ENCODE measurements around the gene MITF.

MITF gene

GRCh38 chr3:69729147-69729919 lies 9.9 kb upstream of the MITF start:
- Histone ChIP-seq H3K27me3 (ENCODE audit: insufficient read depth, low read length) (no peaks in the 10 kb centered on the region), H2AFZ (ENCODE audit: low read length) (no peak overlapping the region), H3K27ac (ENCODE audit: low read depth, low read length, poor library complexity, severe bottlenecking) (no peak overlapping the region), H3K4me2 (ENCODE audit: low read length) (no peak overlapping the region), H3K9ac (ENCODE audit: low read length) (no peak overlapping the region), H3K79me2 (ENCODE audit: insufficient read depth, low read length) (no peaks in the 10 kb centered on the region), H3K36me3 (ENCODE audit: insufficient read depth, low read length) (no peaks in the 10 kb centered on the region), H4K20me1 (ENCODE audit: insufficient read depth, low read length) (no peaks in the 10 kb centered on the region), H3F3A (ENCODE audit: insufficient read depth, low read length) (no peaks in the 10 kb centered on the region), H3K4me1 (ENCODE audit: insufficient read depth, low read length, severe bottlenecking) (no peaks in the 10 kb centered on the region), H3K4me3 (ENCODE audit: low read depth, low read length, poor library complexity, severe bottlenecking) (no peak overlapping the region), H3K9me3 (ENCODE audit: low read length) (no peaks in the 10 kb centered on the region), H3K9me2 (ENCODE audit: low read depth, low read length) (no peaks in the 10 kb centered on the region)
- TF ChIP-seq CTCF (IDR thresholded peaks at IDR 0.05; ENCODE audit: low read length): no peak
- no peak for TF ChIP-seq EZH2 (IDR thresholded peaks at IDR 0.05; ENCODE audit: borderline replicate concordance, low read length)

GRCh38 chr3:69731080-69731479 lies 8.2 kb upstream of the MITF start:
- H3K9ac ChIP-seq (ENCODE audit: low read length): no peak overlapping the region
- no peak overlapping the region for H3K27ac ChIP-seq (ENCODE audit: low read depth, low read length, poor library complexity, severe bottlenecking)
- TF ChIP-seq CTCF (IDR thresholded peaks at IDR 0.05; ENCODE audit: low read length): no peak
- no peak for TF ChIP-seq EZH2 (IDR thresholded peaks at IDR 0.05; ENCODE audit: borderline replicate concordance, low read length)
- no peaks in the 10 kb centered on the region for H3K9me3 ChIP-seq (ENCODE audit: low read length)
- no peak overlapping the region for H2AFZ ChIP-seq (ENCODE audit: low read length)
- no peaks in the 10 kb centered on the region for H3K4me1 ChIP-seq (ENCODE audit: insufficient read depth, low read length, severe bottlenecking)
- no peaks in the 10 kb centered on the region for H3K9me2 ChIP-seq (ENCODE audit: low read depth, low read length)
- no peaks in the 10 kb centered on the region for H4K20me1 ChIP-seq (ENCODE audit: insufficient read depth, low read length)
- no peak overlapping the region for H3K4me2 ChIP-seq (ENCODE audit: low read length)
- H3K36me3 ChIP-seq (ENCODE audit: insufficient read depth, low read length): no peaks in the 10 kb centered on the region
- no peak overlapping the region for H3K4me3 ChIP-seq (ENCODE audit: low read depth, low read length, poor library complexity, severe bottlenecking)
- no peaks in the 10 kb centered on the region for H3K79me2 ChIP-seq (ENCODE audit: insufficient read depth, low read length)
- H3F3A ChIP-seq (ENCODE audit: insufficient read depth, low read length): no peaks in the 10 kb centered on the region
- H3K27me3 ChIP-seq (ENCODE audit: insufficient read depth, low read length): no peaks in the 10 kb centered on the region

- H3K79me2 ChIP-seq (ENCODE audit: insufficient read depth, low read length): no peaks in the 10 kb centered on the region
- no peaks in the 10 kb centered on the region; the same call in 1 of the 2 replicates for H3K27me3 ChIP-seq (ENCODE audit: insufficient read depth, low read length)
Measured at GRCh38 chr3:69735893-69736292, 3.4 kb upstream of the MITF start.

More at GRCh38 chr3:69735893-69736292, 3.4 kb upstream of the MITF start:
- no peak overlapping the region for H3K4me2 ChIP-seq (ENCODE audit: low read length)
- H4K20me1 ChIP-seq (ENCODE audit: insufficient read depth, low read length): no peaks in the 10 kb centered on the region
- no peaks in the 10 kb centered on the region for H3K9me3 ChIP-seq (ENCODE audit: low read length)
- TF ChIP-seq EZH2 (IDR thresholded peaks at IDR 0.05; ENCODE audit: borderline replicate concordance, low read length) (no peak), CTCF (IDR thresholded peaks at IDR 0.05; ENCODE audit: low read length) (no peak)
- H3K27ac ChIP-seq (ENCODE audit: low read depth, low read length, poor library complexity, severe bottlenecking): no peak overlapping the region
- H3F3A ChIP-seq (ENCODE audit: insufficient read depth, low read length): no peaks in the 10 kb centered on the region
- H3K9me2 ChIP-seq (ENCODE audit: low read depth, low read length): no peaks in the 10 kb centered on the region
- H2AFZ ChIP-seq (ENCODE audit: low read length): no peak overlapping the region
- no peak overlapping the region for H3K4me3 ChIP-seq (ENCODE audit: low read depth, low read length, poor library complexity, severe bottlenecking)
- H3K36me3 ChIP-seq (ENCODE audit: insufficient read depth, low read length): no peaks in the 10 kb centered on the region
- no peak overlapping the region for H3K9ac ChIP-seq (ENCODE audit: low read length)
- no peaks in the 10 kb centered on the region for H3K4me1 ChIP-seq (ENCODE audit: insufficient read depth, low read length, severe bottlenecking)

Data from OCI-LY1 (cell line).